Stimulated activated memory B cell treated with anti-CD40 and anti-IgM and Interleukin-4, amounts not matched to agents 10 μg/mL and 1 μg/mL and 100 μg/mL, for 72 hours (primary cell): ENCODE data around the gene TREML2.
A peak's percentile ranks its signal among the peaks of the same experiment; 100 is the strongest.

Source experiments
- ATAC-seq: fragments of 150-1000 bp; cut with Tn5 transposase; 2 replicates; pipeline ENCODE4 v1.10.0; 2021
- H3K27ac Mint-ChIP-seq: one replicate; pipeline ENCODE4 v1.8.0; 2022; ENCODE audit warnings: mild to moderate bottlenecking, mixed read lengths
- H3K27me3 Mint-ChIP-seq: one replicate; pipeline ENCODE4 v1.8.0; 2022; ENCODE audit warnings: mixed read lengths
- H3K36me3 Mint-ChIP-seq: one replicate; pipeline ENCODE4 v1.8.0; 2022; ENCODE audit warnings: mixed read lengths
- H3K4me1 Mint-ChIP-seq: one replicate; pipeline ENCODE4 v1.8.0; 2022; ENCODE audit warnings: mixed read lengths
- H3K4me3 Mint-ChIP-seq: one replicate; pipeline ENCODE4 v1.8.0; 2022; ENCODE audit warnings: mild to moderate bottlenecking, moderate library complexity, mixed read lengths
- H3K9me3 Mint-ChIP-seq: one replicate; pipeline ENCODE4 v1.8.0; 2022; ENCODE audit warnings: mixed read lengths

TREML2 gene

GRCh38 chr6:41174610-41175009 is 26.3 kb downstream of the TREML2 start:
- H3K36me3 Mint-ChIP-seq, result no peaks in the 10 kb centered on the region
- peak; percentile 53 for ATAC-seq
- no peaks in the 10 kb centered on the region for H3K27me3 Mint-ChIP-seq
- H3K9me3 Mint-ChIP-seq, result no peaks in the 10 kb centered on the region
- H3K4me3 Mint-ChIP-seq, result no peak overlapping the region
- H3K27ac Mint-ChIP-seq, result no peak overlapping the region
- peaks cover 5% of the 10 kb centered on the region for H3K4me1 Mint-ChIP-seq

- Mint-ChIP-seq H3K9me3 (no peaks in the 10 kb centered on the region), H3K36me3 (no peaks in the 10 kb centered on the region), H3K4me3 (no peak overlapping the region), H3K27ac (no peak overlapping the region), H3K4me1 (peaks cover 10% of the 10 kb centered on the region), H3K27me3 (peaks cover 6% of the 10 kb centered on the region)
- ATAC-seq, result no peak
Measured at GRCh38 chr6:41171908-41172307, 29.0 kb downstream of the TREML2 start.

DNA sequence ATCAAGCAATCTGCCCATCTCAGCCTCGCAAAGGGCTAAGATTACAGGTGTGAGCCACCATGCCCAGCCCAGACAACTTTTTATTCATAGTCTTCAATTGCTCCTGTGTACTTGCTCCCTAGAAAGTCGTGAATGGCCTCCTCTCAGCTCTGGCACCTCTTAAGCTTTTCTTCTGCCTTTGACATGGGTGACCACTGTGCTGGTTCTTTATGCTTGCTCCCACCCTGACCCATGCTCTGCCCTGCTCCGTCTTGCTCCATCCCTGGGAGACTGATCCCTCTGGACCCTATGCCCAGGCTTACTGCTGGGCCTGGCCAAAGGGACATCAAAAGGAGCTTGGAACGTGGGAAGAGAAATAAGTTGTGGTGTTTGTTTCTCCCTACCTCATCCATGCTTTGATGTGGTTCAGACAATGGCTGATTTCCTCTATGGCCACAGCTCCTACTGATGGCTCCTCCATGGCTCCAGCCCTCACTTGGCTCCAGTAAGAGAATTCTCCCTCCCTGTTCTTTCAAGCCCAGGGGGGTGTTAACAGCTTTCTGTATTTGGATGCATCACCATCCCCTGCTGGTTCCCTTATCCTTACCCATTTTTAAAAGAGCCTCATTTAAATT is 30.3 kb downstream of the TREML2 start:
- H3K27ac Mint-ChIP-seq, result no peak overlapping the region

DNA sequence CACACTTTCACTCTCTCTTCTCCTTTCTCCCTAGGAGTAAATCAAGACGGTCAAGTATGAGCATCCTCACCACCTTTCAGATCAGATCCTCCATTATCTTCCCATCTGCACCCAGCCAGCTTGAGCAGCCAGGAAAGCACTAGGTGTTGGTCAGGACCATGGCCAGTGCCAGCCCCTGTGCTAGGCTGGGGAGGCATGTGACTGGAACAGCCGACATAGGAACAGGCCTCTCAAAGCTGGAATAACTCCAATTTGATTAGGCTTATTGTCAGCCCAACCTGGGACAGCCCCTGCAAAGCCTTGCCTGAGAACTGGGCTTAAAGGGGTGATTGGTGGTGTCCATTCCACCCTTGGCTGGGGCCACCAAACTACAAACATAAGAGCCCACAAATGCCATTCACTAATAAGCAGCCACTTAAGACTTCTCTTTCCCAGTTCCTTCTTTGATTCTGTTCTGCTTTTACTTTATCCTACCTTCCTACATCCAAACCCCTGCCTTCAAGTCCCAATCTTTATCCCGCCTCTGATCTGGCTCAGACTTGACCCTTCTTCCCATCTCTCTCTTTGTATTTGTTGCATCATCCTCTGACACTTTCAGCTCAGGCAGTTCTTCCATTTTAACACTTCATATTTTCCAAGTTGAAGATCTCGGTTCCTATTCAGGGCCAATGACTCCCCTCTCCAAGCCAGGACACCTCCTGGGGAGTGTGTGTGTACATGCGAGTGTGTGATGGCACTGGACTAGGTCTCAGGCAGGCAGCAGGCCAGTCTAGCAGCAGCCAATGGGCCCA is 33.6 kb downstream of the TREML2 start:
- H3K27ac Mint-ChIP-seq, result no peak overlapping the region
- no peaks in the 10 kb centered on the region for H3K9me3 Mint-ChIP-seq
- peaks cover 13% of the 10 kb centered on the region for H3K27me3 Mint-ChIP-seq
- H3K36me3 Mint-ChIP-seq, result no peaks in the 10 kb centered on the region
- H3K4me1 Mint-ChIP-seq, result peaks cover 6% of the 10 kb centered on the region
- H3K4me3 Mint-ChIP-seq, result no peak overlapping the region
- no peak for ATAC-seq

More for the DNA sequence above, 30.3 kb downstream of the TREML2 start:
- H3K27me3 Mint-ChIP-seq, result peaks cover 9% of the 10 kb centered on the region
- no peak overlapping the region for H3K4me3 Mint-ChIP-seq
- no peak for ATAC-seq
- H3K36me3 Mint-ChIP-seq, result no peaks in the 10 kb centered on the region
- H3K4me1 Mint-ChIP-seq, result peaks cover 12% of the 10 kb centered on the region
- no peaks in the 10 kb centered on the region for H3K9me3 Mint-ChIP-seq

DNA sequence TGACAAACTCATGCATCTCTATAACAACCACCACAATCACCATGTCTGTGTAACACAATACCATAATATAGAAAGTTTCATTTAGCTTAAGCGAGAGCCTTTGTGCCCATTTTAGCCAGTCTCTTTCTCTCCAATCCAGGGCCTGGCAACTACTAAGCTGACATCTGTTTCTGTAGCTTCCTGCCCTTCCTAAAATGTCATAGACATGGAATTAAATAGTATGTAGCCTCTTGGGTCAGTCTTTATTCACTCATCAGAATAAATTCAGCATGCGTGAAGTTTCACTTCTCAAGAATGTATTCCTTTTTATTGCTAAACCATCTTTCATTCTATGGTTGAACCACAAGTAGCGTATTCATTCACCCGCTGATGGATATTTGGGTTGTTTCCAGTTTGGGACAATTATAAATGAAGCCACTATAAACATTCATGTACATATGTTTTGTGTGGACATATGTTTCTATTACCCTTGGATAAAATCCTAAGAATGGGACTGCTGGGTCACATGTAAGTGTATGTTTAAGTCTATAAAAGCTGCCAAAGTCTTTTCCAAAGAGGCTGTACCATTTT is 36.3 kb downstream of the TREML2 start:
- Mint-ChIP-seq H3K27ac (no peak overlapping the region), H3K4me1 (peaks cover 15% of the 10 kb centered on the region), H3K27me3 (peaks cover 24% of the 10 kb centered on the region), H3K4me3 (no peak overlapping the region), H3K9me3 (no peaks in the 10 kb centered on the region), H3K36me3 (no peaks in the 10 kb centered on the region)
- ATAC-seq, result no peak

DNA sequence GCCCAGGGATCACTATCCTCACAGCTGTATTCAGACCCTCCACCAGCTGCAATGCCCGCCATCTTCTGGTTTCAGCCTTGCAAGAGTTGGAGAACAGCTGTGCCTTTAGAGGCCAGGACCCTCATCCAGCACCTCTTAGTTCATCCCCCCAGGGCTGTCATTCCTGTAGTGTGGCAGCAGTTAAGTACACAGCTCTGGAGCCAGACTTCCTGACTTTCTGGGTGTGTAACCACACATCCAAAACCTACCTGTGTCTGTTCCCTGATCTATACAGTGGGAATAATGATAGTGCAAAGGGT is 37.6 kb downstream of the TREML2 start:
- Mint-ChIP-seq H3K27me3 (peaks cover 24% of the 10 kb centered on the region), H3K4me3 (no peak overlapping the region), H3K36me3 (no peaks in the 10 kb centered on the region), H3K27ac (no peak overlapping the region), H3K4me1 (peaks cover 15% of the 10 kb centered on the region), H3K9me3 (no peaks in the 10 kb centered on the region)
- no peak for ATAC-seq

GRCh38 chr6:41162687-41163418 is 38.1 kb downstream of the TREML2 start, which contains the start of gene TREM2:
TREM2 (minus strand) TSS chr6:41163116; CDS start chr6:41163082, 34 bp downstream.
- Mint-ChIP-seq H3K4me1 (peaks cover 15% of the 10 kb centered on the region), H3K36me3 (no peaks in the 10 kb centered on the region), H3K4me3 (no peak within 1 kb of the TSS), H3K9me3 (no peaks in the 10 kb centered on the region), H3K27ac (no peak within 1 kb of the TSS), H3K27me3 (peaks cover 30% of the 10 kb centered on the region)
- no peak for ATAC-seq

- H3K4me1 Mint-ChIP-seq, result peaks cover 11% of the 10 kb centered on the region
- no peak for ATAC-seq
- H3K27me3 Mint-ChIP-seq, result peaks cover 33% of the 10 kb centered on the region
- H3K27ac Mint-ChIP-seq, result no peak overlapping the region
- no peaks in the 10 kb centered on the region for H3K36me3 Mint-ChIP-seq
- H3K4me3 Mint-ChIP-seq, result no peak overlapping the region
- no peaks in the 10 kb centered on the region for H3K9me3 Mint-ChIP-seq
Measured at GRCh38 chr6:41161851-41162552, 38.9 kb downstream of the TREML2 start.

DNA sequence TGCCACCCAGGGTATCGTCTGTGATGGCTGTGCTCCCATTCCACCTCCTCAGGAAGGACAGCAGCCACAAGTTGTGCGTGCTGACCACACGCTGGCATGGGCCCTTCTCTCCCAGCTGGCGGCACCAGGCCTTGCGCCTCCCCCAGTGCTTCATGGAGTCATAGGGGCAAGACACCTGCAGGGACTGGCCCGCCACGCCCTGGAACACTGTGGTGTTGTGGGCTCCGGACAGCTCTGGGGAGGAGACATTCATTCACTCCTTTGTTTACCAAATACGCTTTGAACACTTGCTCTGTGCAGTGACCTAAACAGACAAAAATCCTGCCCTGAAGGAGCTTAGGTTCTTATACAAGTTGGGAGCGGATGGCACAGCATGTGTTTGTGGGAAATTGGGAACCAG is 39.6 kb downstream of the TREML2 start:
- Mint-ChIP-seq H3K27ac (no peak overlapping the region), H3K27me3 (peaks cover 35% of the 10 kb centered on the region), H3K9me3 (no peaks in the 10 kb centered on the region), H3K36me3 (no peaks in the 10 kb centered on the region), H3K4me1 (peaks cover 9% of the 10 kb centered on the region), H3K4me3 (no peak overlapping the region)
- ATAC-seq, result no peak

GRCh38 chr6:41160933-41161332 is 40.0 kb downstream of the TREML2 start:
- no peaks in the 10 kb centered on the region for H3K36me3 Mint-ChIP-seq
- ATAC-seq, result no peak
- peaks cover 36% of the 10 kb centered on the region for H3K27me3 Mint-ChIP-seq
- no peaks in the 10 kb centered on the region for H3K9me3 Mint-ChIP-seq
- no peak overlapping the region for H3K4me3 Mint-ChIP-seq
- H3K27ac Mint-ChIP-seq, result no peak overlapping the region
- peaks cover 9% of the 10 kb centered on the region for H3K4me1 Mint-ChIP-seq

DNA sequence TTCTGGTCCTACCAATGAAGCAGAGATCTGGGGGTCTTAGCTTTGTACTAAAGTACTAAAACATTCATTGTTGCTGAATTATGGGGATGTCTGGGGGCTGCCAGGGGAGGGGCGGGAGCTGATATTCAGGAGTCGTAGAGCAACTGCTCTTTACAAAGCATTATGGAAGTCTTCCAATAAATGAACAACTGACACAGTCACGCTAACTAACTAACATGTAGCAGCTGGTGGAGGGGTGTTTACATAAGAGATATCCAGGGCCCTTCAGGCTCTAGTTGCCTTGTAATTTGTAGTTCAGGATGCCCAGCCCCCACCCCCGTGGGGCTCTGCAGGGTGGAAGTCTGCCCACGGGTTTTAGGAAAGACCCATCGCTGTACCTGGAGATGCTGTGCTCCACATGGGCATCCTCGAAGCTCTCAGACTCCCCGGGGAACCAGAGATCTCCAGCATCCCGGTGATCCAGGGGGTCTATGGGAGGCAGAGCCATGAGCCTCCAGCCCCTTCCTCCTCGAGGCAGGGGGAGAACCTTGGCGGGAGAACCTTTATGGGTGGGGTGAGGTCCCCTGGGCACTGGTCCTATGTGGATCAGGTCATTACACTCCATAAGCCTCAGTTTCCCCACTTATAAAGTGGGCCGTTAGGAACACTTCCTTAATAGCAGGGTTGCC is 41.4 kb downstream of the TREML2 start:
- no peak for ATAC-seq
- no peaks in the 10 kb centered on the region for H3K36me3 Mint-ChIP-seq

GRCh38 chr6:41157323-41157722 is 43.6 kb downstream of the TREML2 start:
- peaks cover 31% of the 10 kb centered on the region for H3K27me3 Mint-ChIP-seq
- no peaks in the 10 kb centered on the region for H3K9me3 Mint-ChIP-seq
- peaks cover 8% of the 10 kb centered on the region for H3K4me1 Mint-ChIP-seq
- no peak overlapping the region for H3K4me3 Mint-ChIP-seq
- no peak overlapping the region for H3K27ac Mint-ChIP-seq
- no peak for ATAC-seq
- no peaks in the 10 kb centered on the region for H3K36me3 Mint-ChIP-seq

More for the DNA sequence above, 41.4 kb downstream of the TREML2 start:
- Mint-ChIP-seq H3K4me1 (peaks cover 9% of the 10 kb centered on the region), H3K9me3 (no peaks in the 10 kb centered on the region), H3K27ac (no peak overlapping the region), H3K4me3 (no peak overlapping the region), H3K27me3 (peaks cover 36% of the 10 kb centered on the region)

- H3K27ac Mint-ChIP-seq, result no peak overlapping the region
- H3K4me1 Mint-ChIP-seq, result peaks cover 3% of the 10 kb centered on the region
- H3K27me3 Mint-ChIP-seq, result peaks cover 26% of the 10 kb centered on the region
- no peaks in the 10 kb centered on the region for H3K36me3 Mint-ChIP-seq
- no peak overlapping the region for H3K4me3 Mint-ChIP-seq
- no peaks in the 10 kb centered on the region for H3K9me3 Mint-ChIP-seq
- ATAC-seq, result no peak
Measured at GRCh38 chr6:41156771-41157170, 44.2 kb downstream of the TREML2 start.

DNA sequence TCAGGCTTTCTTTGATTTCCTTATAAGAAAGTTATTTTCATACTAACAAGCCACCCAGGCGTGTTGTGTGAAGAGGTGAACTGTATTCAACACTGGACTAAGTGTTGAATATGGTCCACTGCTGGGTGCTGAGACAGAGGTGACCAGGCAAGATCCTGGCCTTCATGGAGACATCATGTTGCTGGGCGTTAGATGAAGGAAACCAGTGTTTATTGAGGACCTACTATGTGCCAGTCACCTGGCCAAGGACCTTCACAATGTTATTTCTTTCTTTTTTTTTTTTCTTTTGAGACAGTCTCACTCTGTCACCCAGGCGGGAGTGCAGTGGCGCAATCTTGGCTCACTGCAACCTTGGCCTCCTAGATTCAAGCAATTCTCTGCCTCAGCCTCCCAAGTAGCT is 44.9 kb downstream of the TREML2 start:
- ATAC-seq, result no peak
- no peaks in the 10 kb centered on the region for H3K9me3 Mint-ChIP-seq
- H3K27me3 Mint-ChIP-seq, result peaks cover 22% of the 10 kb centered on the region
- H3K27ac Mint-ChIP-seq, result no peak overlapping the region
- H3K4me3 Mint-ChIP-seq, result no peak overlapping the region
- no peaks in the 10 kb centered on the region for H3K36me3 Mint-ChIP-seq
- H3K4me1 Mint-ChIP-seq, result no peaks in the 10 kb centered on the region
